Tibial artery (tissue), 4 donors: ENCODE results near the gene FRY.
A peak's percentile ranks its signal among the peaks of the same experiment; 100 is the strongest.

ENCODE experiments used
- DNase-seq, 2 donors: peaks; one replicate each; pipeline ENCODE4 v3.0.0-alpha.2; 2019
- H3K27ac ChIP-seq, 2 donors: fragments of 200-600 bp; sonication (generic) in 1 of 2; 1 replicate in 1 of 2; 2 replicates in 1 of 2; pipeline ENCODE4 v1.5.1; 2018 to 2019; ENCODE audit warnings: mild to moderate bottlenecking in 1 of 2
- H3K27me3 ChIP-seq, 2 donors: fragments of 200-600 bp; sonication (generic) in 1 of 2; one replicate each; pipeline versions ENCODE4 v1.5.1 to v1.6.0; 2016 to 2019
- H3K36me3 ChIP-seq, 3 donors: fragments of 200-600 bp; sonication (generic) in 2 of 3; one replicate each; pipeline ENCODE4 v1.5.1; 2016 to 2019; ENCODE audit warnings: mild to moderate bottlenecking in 2 of 3
- H3K4me1 ChIP-seq, 4 donors: fragments of 200-600 bp; sonication (generic) in 2 of 4; 1 replicate in 3 of 4; 2 replicates in 1 of 4; pipeline ENCODE4 v1.5.1; 2016 to 2019
- H3K4me3 ChIP-seq, 2 donors: fragments of 200-600 bp; sonication (generic) in 1 of 2; 1 replicate in 1 of 2; 2 replicates in 1 of 2; pipeline ENCODE4 v1.5.1; 2018 to 2019; ENCODE audit warnings: mild to moderate bottlenecking in 2 of 2
- H3K9me3 ChIP-seq, 3 donors: fragments of 200-600 bp; sonication (generic) in 1 of 3; one replicate each; pipeline ENCODE4 v1.5.1; 2016 to 2019
- intact Hi-C: fragments of 100-400 bp; cut with DNase I; formaldehyde crosslinking; loops from one replicate; pipeline ENCODE4 v1.15.0; 2023; ENCODE audit warnings: low total_unique reads
- TF ChIP-seq, protein P1 (sequence below), 2 experiments: fragments of 200-600 bp in 1 of 2; fragments of 450-650 bp in 1 of 2; IDR thresholded peaks; one replicate each; pipeline ENCODE4 v1.5.1; 2017 to 2019; ENCODE audit warnings: antibody characterized with exemption in 2 of 2, mild to moderate bottlenecking in 1 of 2, moderate library complexity in 1 of 2

Gene FRY

GRCh38 chr13:32205431-32206096 is 174.0 kb downstream of the FRY start:
- peaks cover 0 to 22% (median 5%) of the 10 kb centered on the region in 4 donors for H3K4me1 ChIP-seq
- TF ChIP-seq, protein P1, sequence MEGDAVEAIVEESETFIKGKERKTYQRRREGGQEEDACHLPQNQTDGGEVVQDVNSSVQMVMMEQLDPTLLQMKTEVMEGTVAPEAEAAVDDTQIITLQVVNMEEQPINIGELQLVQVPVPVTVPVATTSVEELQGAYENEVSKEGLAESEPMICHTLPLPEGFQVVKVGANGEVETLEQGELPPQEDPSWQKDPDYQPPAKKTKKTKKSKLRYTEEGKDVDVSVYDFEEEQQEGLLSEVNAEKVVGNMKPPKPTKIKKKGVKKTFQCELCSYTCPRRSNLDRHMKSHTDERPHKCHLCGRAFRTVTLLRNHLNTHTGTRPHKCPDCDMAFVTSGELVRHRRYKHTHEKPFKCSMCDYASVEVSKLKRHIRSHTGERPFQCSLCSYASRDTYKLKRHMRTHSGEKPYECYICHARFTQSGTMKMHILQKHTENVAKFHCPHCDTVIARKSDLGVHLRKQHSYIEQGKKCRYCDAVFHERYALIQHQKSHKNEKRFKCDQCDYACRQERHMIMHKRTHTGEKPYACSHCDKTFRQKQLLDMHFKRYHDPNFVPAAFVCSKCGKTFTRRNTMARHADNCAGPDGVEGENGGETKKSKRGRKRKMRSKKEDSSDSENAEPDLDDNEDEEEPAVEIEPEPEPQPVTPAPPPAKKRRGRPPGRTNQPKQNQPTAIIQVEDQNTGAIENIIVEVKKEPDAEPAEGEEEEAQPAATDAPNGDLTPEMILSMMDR (IDR thresholded peaks at IDR 0.05): no peak
- peak overlapping the region in 1 of 2 donors; percentile 33 for H3K27ac ChIP-seq
- no peak for DNase-seq
- H3K36me3 ChIP-seq: peaks cover 22 to 33% (median 30%) of the 10 kb centered on the region in 3 donors
- intact Hi-C loops: no loop called here
- H3K9me3 ChIP-seq: no peaks in the 10 kb centered on the region
- H3K27me3 ChIP-seq: no peaks in the 10 kb centered on the region
- H3K4me3 ChIP-seq: no peak overlapping the region

- Histone ChIP-seq H3K27ac (peak overlapping the region in 1 of 2 donors; percentile 33), H3K36me3 (peaks cover 29 to 37% (median 36%) of the 10 kb centered on the region in 3 donors), H3K27me3 (no peaks in the 10 kb centered on the region), H3K9me3 (no peaks in the 10 kb centered on the region), H3K4me1 (peaks cover 0 to 27% (median 6%) of the 10 kb centered on the region in 4 donors), H3K4me3 (no peak overlapping the region)
- TF ChIP-seq, protein P1 (IDR thresholded peaks at IDR 0.05): no peak
- DNase-seq: no peak
- intact Hi-C loops: no loop called here
Measured at GRCh38 chr13:32206097-32206740, 174.6 kb downstream of the FRY start.

GRCh38 chr13:32208860-32209259 is 177.3 kb downstream of the FRY start:
- Histone ChIP-seq H3K4me3 (no peak overlapping the region), H3K27ac (peak overlapping the region; percentile 29 to 63), H3K27me3 (no peaks in the 10 kb centered on the region), H3K36me3 (peaks cover 29 to 34% (median 32%) of the 10 kb centered on the region in 3 donors), H3K4me1 (peaks cover 0 to 42% (median 14%) of the 10 kb centered on the region in 4 donors), H3K9me3 (no peaks in the 10 kb centered on the region)
- intact Hi-C loops: no loop called here
- DNase-seq: peak in 1 of 2 donors; percentile 85
- TF ChIP-seq, protein P1 (IDR thresholded peaks at IDR 0.05): no peak

DNA sequence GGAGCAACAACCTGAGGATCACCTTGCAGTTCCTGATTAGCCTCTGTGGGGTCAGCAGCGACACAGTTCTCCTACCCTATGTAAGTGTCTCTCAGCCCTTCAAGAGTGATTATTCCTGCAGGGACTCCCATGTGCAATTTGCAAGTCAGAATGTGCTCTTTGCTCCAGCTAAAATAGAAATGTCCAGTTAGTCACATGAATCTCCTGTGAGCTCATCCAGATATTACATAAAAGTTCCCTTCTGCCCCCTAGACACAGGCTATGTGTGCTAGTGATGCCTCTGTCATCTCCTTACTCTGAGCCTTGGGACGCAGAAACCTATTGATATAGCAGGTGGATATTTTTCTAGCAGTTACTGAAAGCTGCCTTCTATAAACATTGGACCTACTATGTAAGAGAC is 178.1 kb downstream of the FRY start:
- peaks cover 30 to 36% (median 34%) of the 10 kb centered on the region in 3 donors for H3K36me3 ChIP-seq
- no peak for DNase-seq
- H3K27me3 ChIP-seq: no peaks in the 10 kb centered on the region
- H3K4me1 ChIP-seq: peaks cover 0 to 42% (median 14%) of the 10 kb centered on the region in 4 donors
- intact Hi-C loops: no loop called here
- peak overlapping the region; percentile 2 to 63 for H3K27ac ChIP-seq
- H3K4me3 ChIP-seq: no peak overlapping the region
- no peaks in the 10 kb centered on the region for H3K9me3 ChIP-seq
- TF ChIP-seq, protein P1 (IDR thresholded peaks at IDR 0.05): no peak

GRCh38 chr13:32210101-32210500 is 178.5 kb downstream of the FRY start:
- peaks cover 0 to 42% (median 14%) of the 10 kb centered on the region in 4 donors for H3K4me1 ChIP-seq
- peak overlapping the region; percentile 48 to 63 for H3K27ac ChIP-seq
- no peak overlapping the region for H3K4me3 ChIP-seq
- no peaks in the 10 kb centered on the region for H3K27me3 ChIP-seq
- DNase-seq: no peak
- peaks cover 34 to 39% (median 35%) of the 10 kb centered on the region in 3 donors for H3K36me3 ChIP-seq
- intact Hi-C loops: no loop called here
- H3K9me3 ChIP-seq: no peaks in the 10 kb centered on the region
- TF ChIP-seq, protein P1 (IDR thresholded peaks at IDR 0.05): no peak
